H1 (cell line): ENCODE measurements around the gene SMARCA4. TPM values are rescaled to one million over a fixed set of nuclear protein-coding genes. Genes with fewer than 3 reads are reported as not detected.

Experiments
- CTCF ChIA-PET: fragments of 300-600 bp; sonication (Branson Sonifier 250); formaldehyde crosslinking; loops from one replicate; lab custom pipeline; 2021; ENCODE audit not compliant: partially characterized antibody; lab: Charles Lee
- POLR2A ChIA-PET: fragments of 300-600 bp; sonication (Branson Sonifier 250); formaldehyde crosslinking; loops from one replicate; lab custom pipeline; 2021; ENCODE audit warnings: inconsistent platforms; ENCODE audit not compliant: partially characterized antibody; lab: Charles Lee
- DNase-seq, 2 experiments: peaks; one replicate each; pipeline versions ENCODE4 v3.0.0 to v3.0.0-alpha.2; 2010 to 2022; ENCODE audit warnings: low spot score in 2 of 2, low read depth in 1 of 2, mixed read lengths in 1 of 2
- FAIRE-seq: peaks from 2 replicates; lab custom pipeline; 2011; peaks lifted over from hg19 to GRCh38; lab: Jason Lieb, UNC
- H2AFZ ChIP-seq: 2 replicates; pipeline ENCODE4 v1.8.1; 2012; ENCODE audit warnings: low read length, inconsistent platforms
- H2AK5ac ChIP-seq: 2 replicates; pipeline ENCODE4 v1.6.1; 2013; ENCODE audit warnings: low read depth, low read length
- H2BK120ac ChIP-seq: replicated peaks from 2 replicates; pipeline ENCODE3; 2013; ENCODE audit warnings: low read depth, low read length, inconsistent platforms
- H2BK12ac ChIP-seq: 2 replicates; pipeline ENCODE4 v1.6.1; 2013; ENCODE audit warnings: low read depth, low read length
- H2BK15ac ChIP-seq: 2 replicates; pipeline ENCODE4 v1.6.1; 2013; ENCODE audit warnings: low read length
- H2BK20ac ChIP-seq: 2 replicates; pipeline ENCODE4 v1.6.1; 2013; ENCODE audit warnings: low read length
- H2BK5ac ChIP-seq: 2 replicates; pipeline ENCODE4 v1.6.1; 2013; ENCODE audit warnings: low read depth, low read length
- H3K14ac ChIP-seq: 2 replicates; pipeline ENCODE4 v1.6.1; 2013; ENCODE audit warnings: inconsistent platforms; ENCODE audit not compliant: insufficient read length
- H3K18ac ChIP-seq: 2 replicates; pipeline ENCODE4 v1.6.1; 2013; ENCODE audit warnings: low read length; ENCODE audit errors: extremely low read depth
- H3K23ac ChIP-seq: 2 replicates; pipeline ENCODE4 v1.6.1; 2013; ENCODE audit warnings: inconsistent platforms; ENCODE audit not compliant: insufficient read length
- H3K23me2 ChIP-seq: 2 replicates; pipeline ENCODE4 v1.6.1; 2013; ENCODE audit warnings: low read depth, low read length
- H3K27ac ChIP-seq: 2 replicates; pipeline ENCODE4 v1.6.1; 2011; ENCODE audit warnings: low read depth, low read length, inconsistent platforms
- H3K27me3 ChIP-seq, 4 experiments: replicated peaks in 1 of 4; 1 replicate in 1 of 4; 2 replicates in 3 of 4; pipeline versions ENCODE4 v1.6.1 to v1.8.1; 2011 to 2013; ENCODE audit warnings: low read length in 3 of 4, mild to moderate bottlenecking in 3 of 4, inconsistent platforms in 2 of 4, mixed read lengths in 2 of 4, moderate library complexity in 1 of 4; ENCODE audit not compliant: control insufficient read depth in 3 of 4, insufficient read depth in 3 of 4; ENCODE audit errors: extremely low read depth in 1 of 4
- H3K36me3 ChIP-seq, 4 experiments: 2 replicates each; pipeline versions ENCODE4 v1.6.1 to v1.8.1; 2011 to 2013; ENCODE audit warnings: mild to moderate bottlenecking in 4 of 4, low read length in 3 of 4, moderate library complexity in 2 of 4, control low read depth in 1 of 4, inconsistent platforms in 1 of 4; ENCODE audit not compliant: insufficient read depth in 4 of 4, control insufficient read depth in 2 of 4
- H3K4ac ChIP-seq: replicated peaks from 2 replicates; pipeline ENCODE3; 2013; ENCODE audit warnings: low read length, low read depth, mixed read lengths, inconsistent platforms; ENCODE audit not compliant: insufficient read length
- H3K4me1 ChIP-seq, 4 experiments: replicated peaks in 1 of 4; 1 replicate in 1 of 4; 2 replicates in 3 of 4; pipeline versions ENCODE4 v1.6.1 to v1.8.1; 2011 to 2013; ENCODE audit warnings: low read length in 3 of 4, inconsistent platforms in 2 of 4, mixed read lengths in 1 of 4; ENCODE audit not compliant: insufficient read depth in 4 of 4, control insufficient read depth in 3 of 4
- H3K4me2 ChIP-seq, 2 experiments: 2 replicates each; pipeline versions ENCODE4 v1.6.1 to v1.8.1; 2011 to 2013; ENCODE audit warnings: low read depth in 2 of 2, low read length in 2 of 2, control low read depth in 1 of 2, inconsistent platforms in 1 of 2, mild to moderate bottlenecking in 1 of 2; ENCODE audit not compliant: insufficient read depth in 1 of 2
- H3K4me3 ChIP-seq, 4 experiments: fragments of 200-600, 300-600 bp in 1 of 4; sonication (generic), shearing (Covaris generic), sonication (Bioruptor Twin) in 1 of 4; 2 replicates each; pipeline versions ENCODE4 v1.5.1 to v1.8.1; 2011 to 2016; ENCODE audit warnings: low read length in 4 of 4, low read depth in 3 of 4, control low read depth in 2 of 4, inconsistent platforms in 2 of 4, mild to moderate bottlenecking in 2 of 4, mixed read lengths in 1 of 4, moderate library complexity in 1 of 4; ENCODE audit not compliant: insufficient read depth in 2 of 4; ENCODE audit errors: extremely low read depth in 1 of 4
- H3K56ac ChIP-seq: replicated peaks from 2 replicates; pipeline ENCODE3; 2013; ENCODE audit warnings: low read depth, mild to moderate bottlenecking, mixed read lengths, low read length, inconsistent platforms; ENCODE audit not compliant: insufficient read length
- H3K79me1 ChIP-seq: 2 replicates; pipeline ENCODE4 v1.6.1; 2013; ENCODE audit warnings: low read depth, low read length, control low read depth
- H3K79me2 ChIP-seq, 2 experiments: 2 replicates each; pipeline versions ENCODE4 v1.6.1 to v1.8.1; 2012 to 2013; ENCODE audit warnings: low read length in 2 of 2, mild to moderate bottlenecking in 2 of 2, inconsistent platforms in 1 of 2; ENCODE audit not compliant: insufficient read depth in 2 of 2, control insufficient read depth in 1 of 2
- H3K9ac ChIP-seq, 4 experiments: replicated peaks in 1 of 4; 1 replicate in 1 of 4; 2 replicates in 3 of 4; pipeline versions ENCODE4 v1.6.1 to v1.8.1; 2011 to 2013; ENCODE audit warnings: low read depth in 3 of 4, low read length in 3 of 4, control low read depth in 2 of 4, mild to moderate bottlenecking in 2 of 4, moderate library complexity in 2 of 4, inconsistent platforms in 1 of 4; ENCODE audit errors: extremely low read depth in 1 of 4
- H3K9me3 ChIP-seq, 2 experiments: 2 replicates each; pipeline versions ENCODE4 v1.6.1 to v1.8.1; 2012 to 2013; ENCODE audit warnings: mild to moderate bottlenecking in 2 of 2, moderate library complexity in 2 of 2, control low read depth in 1 of 2, inconsistent platforms in 1 of 2, low read depth in 1 of 2, low read length in 1 of 2, mixed read lengths in 1 of 2; ENCODE audit not compliant: insufficient read depth in 2 of 2
- H4K20me1 ChIP-seq, 2 experiments: replicated peaks in 1 of 2; 2 replicates each; pipeline versions ENCODE3 to v1.8.1; 2011 to 2013; ENCODE audit warnings: inconsistent platforms in 2 of 2, low read length in 2 of 2, mild to moderate bottlenecking in 1 of 2; ENCODE audit not compliant: insufficient read depth in 2 of 2, control insufficient read depth in 1 of 2
- H4K5ac ChIP-seq: 2 replicates; pipeline ENCODE4 v1.6.1; 2013; ENCODE audit warnings: low read length, low read depth, mixed read lengths, inconsistent platforms; ENCODE audit not compliant: insufficient read length
- H4K8ac ChIP-seq: 2 replicates; pipeline ENCODE4 v1.8.0; 2013; ENCODE audit warnings: mild to moderate bottlenecking, moderate library complexity, low read length, inconsistent platforms; ENCODE audit not compliant: insufficient read depth; ENCODE audit errors: extremely low read depth
- H4K91ac ChIP-seq: replicated peaks from 2 replicates; pipeline ENCODE3; 2013; ENCODE audit warnings: low read length, mixed read lengths, inconsistent platforms; ENCODE audit not compliant: insufficient read length
- CEBPB ChIP-seq: IDR thresholded peaks from 2 replicates; pipeline ENCODE4 v1.6.1; 2012; ENCODE audit warnings: low read depth, low read length
- CTBP2 ChIP-seq: IDR thresholded peaks from 2 replicates; pipeline ENCODE4 v1.7.0; 2011; ENCODE audit warnings: borderline replicate concordance, mild to moderate bottlenecking, moderate library complexity, mixed read lengths, low read length; ENCODE audit not compliant: insufficient read depth, insufficient read length
- E2F6 ChIP-seq: IDR thresholded peaks from 2 replicates; pipeline ENCODE4 v1.6.1; 2012; ENCODE audit warnings: inconsistent platforms
- GABPA ChIP-seq: IDR thresholded peaks from 2 replicates; pipeline ENCODE4 v1.6.1; 2011; ENCODE audit warnings: mild to moderate bottlenecking, low read length, moderate library complexity, borderline replicate concordance; ENCODE audit not compliant: insufficient read depth
- KDM4A ChIP-seq: IDR thresholded peaks from one replicate; pipeline ENCODE4 v1.7.1; 2012; ENCODE audit warnings: low read depth, mild to moderate bottlenecking, moderate library complexity, low read length, inconsistent platforms; ENCODE audit not compliant: severe bottlenecking
- POU5F1 ChIP-seq: IDR thresholded peaks from 2 replicates; pipeline ENCODE4 v1.6.1; 2011; ENCODE audit warnings: low read depth, mild to moderate bottlenecking, low read length, moderate library complexity
- SAP30 ChIP-seq: fragments of 300-600 bp; sonication (generic); IDR thresholded peaks from 2 replicates; pipeline ENCODE4 v1.7.1; 2012; ENCODE audit warnings: low read length, moderate library complexity, mild to moderate bottlenecking, inconsistent platforms; ENCODE audit not compliant: insufficient read depth, insufficient replicate concordance
- SP1 ChIP-seq: IDR thresholded peaks from 2 replicates; pipeline ENCODE4 v1.6.1; 2011; ENCODE audit warnings: low read depth, low read length
- SUZ12 ChIP-seq: fragments of 200-600 bp; sonication (generic); IDR thresholded peaks from 2 replicates; pipeline ENCODE4 v1.6.1; 2012; ENCODE audit warnings: mild to moderate bottlenecking, inconsistent platforms, low read length, moderate library complexity, mixed read lengths
- TCF12 ChIP-seq: IDR thresholded peaks from 2 replicates; pipeline ENCODE4 v1.6.1; 2011; ENCODE audit warnings: low read depth, mild to moderate bottlenecking, low read length
- WGBS, 2 experiments: shearing (Covaris generic) in 1 of 2; methylation state at CpG; one replicate each; pipeline versions ENCODE4 v1.1.6 to v1.1.7; 2013 to 2015; ENCODE audit warnings: low lambda C conversion rate in 2 of 2, mixed read lengths in 2 of 2, inconsistent platforms in 1 of 2, low coverage in 1 of 2, missing lambda C conversion rate in 1 of 2; ENCODE audit not compliant: insufficient replicate concordance in 2 of 2, insufficient coverage in 1 of 2, insufficient read length in 1 of 2; ENCODE audit errors: extremely low coverage in 1 of 2, missing lambda C conversion rate in 1 of 2; 5-methylcytosine and 5-hydroxymethylcytosine counted together
- polyA plus RNA-seq, 7 experiments: library from polyadenylated mRNA; depleted of rRNA in 3 of 7; stranded (reverse) in 5 of 7; unstranded in 2 of 7; fragments of >200 nt in 5 of 7; fragments of 200-250 nt in 2 of 7; gene quantifications; 1 replicate in 5 of 7; 2 replicates in 1 of 7; 4 replicates in 1 of 7; pipeline versions ENCODE4 v1.2.1 to v1.2.3, GENCODE V29; 2011 to 2013; ENCODE audit warnings: missing spikeins in 2 of 7, mixed read lengths in 2 of 7
- total RNA-seq: library from RNA; stranded (reverse); fragmentation: NEBNext Ultra II Directional; extraction: Animal tissue kit (Norgen Biotek cat#: 25700); gene quantifications from 2 replicates; pipeline ENCODE4 v1.2.1, GENCODE V29; 2021
- TF ChIP-seq, protein P1 (sequence below): IDR thresholded peaks from 2 replicates; pipeline ENCODE4 v1.6.1; 2011; ENCODE audit warnings: low read length, improper control_type of control experiment

Gene SMARCA4
- total and polyA plus RNA-seq, 2 of the 8 experiments (the other 6 are each of a cell fraction or from before 2014, with no cell fraction given), result 86.4 to 263 TPM

GRCh38 chr19:10998666-10999065, 37.8 kb downstream of the SMARCA4 start:
- Histone ChIP-seq H4K8ac (no peak overlapping the region), H2AK5ac (no peak overlapping the region), H3K9ac (no peak overlapping the region), H3K4me1 (no peaks in the 10 kb centered on the region; a peak in 1 of 7 replicates), H3K79me1 (no peaks in the 10 kb centered on the region; the same call in 1 of the 2 replicates), H2BK5ac (no peak overlapping the region), H3K9me3 (no peaks in the 10 kb centered on the region), H3K4me3 (no peak overlapping the region), H3K27me3 (no peaks in the 10 kb centered on the region), H4K5ac (no peak overlapping the region), H3K4me2 (no peak overlapping the region), H2BK20ac (no peak overlapping the region), H2BK12ac (no peak overlapping the region), H3K36me3 (peaks cover 31 to 66% (median 49%) of the 10 kb centered on the region in 4 experiments), H4K20me1 (peaks cover 2 to 6% of the 10 kb centered on the region in 2 experiments), H3K27ac (no peak overlapping the region), H4K91ac (no peak overlapping the region), H2BK15ac (no peak overlapping the region), H3K4ac (no peak overlapping the region), H3K18ac (no peak overlapping the region), H2BK120ac (no peak overlapping the region), H3K23me2 (no peaks in the 10 kb centered on the region), H3K23ac (no peak overlapping the region), H3K56ac (no peak overlapping the region), H3K14ac (no peak overlapping the region), H3K79me2 (no peaks in the 10 kb centered on the region), H2AFZ (no peak overlapping the region)
- FAIRE-seq (no peak), DNase-seq (no peak)
- CTCF ChIA-PET, result interaction anchor here (0.8 to 1.4 kb wide), 4 partner anchors 19 to 127 kb away, joined by 3 read pairs; no protein-coding TSS in a partner anchor
- WGBS, 2 experiments, result 93% methylated on average over 7 of the region's 7 CpGs; no CpG with 5 or more reads in 1 of the 2 experiments
- POLR2A ChIA-PET, result interaction anchor here (1.5 kb wide), 1 partner anchor 110 kb away, joined by 3 read pairs; no protein-coding TSS in a partner anchor
- no peak for TF ChIP-seq KDM4A
- TF ChIP-seq CEBPB, result no peak
- no peak for TF ChIP-seq E2F6
- no peak for TF ChIP-seq TCF12
- TF ChIP-seq POU5F1, result no peak
- no peak for TF ChIP-seq SAP30
- TF ChIP-seq SP1, result no peak
- no peak for TF ChIP-seq SUZ12
- no peak for TF ChIP-seq CTBP2
- no peak for TF ChIP-seq GABPA
- TF ChIP-seq, protein P1, sequence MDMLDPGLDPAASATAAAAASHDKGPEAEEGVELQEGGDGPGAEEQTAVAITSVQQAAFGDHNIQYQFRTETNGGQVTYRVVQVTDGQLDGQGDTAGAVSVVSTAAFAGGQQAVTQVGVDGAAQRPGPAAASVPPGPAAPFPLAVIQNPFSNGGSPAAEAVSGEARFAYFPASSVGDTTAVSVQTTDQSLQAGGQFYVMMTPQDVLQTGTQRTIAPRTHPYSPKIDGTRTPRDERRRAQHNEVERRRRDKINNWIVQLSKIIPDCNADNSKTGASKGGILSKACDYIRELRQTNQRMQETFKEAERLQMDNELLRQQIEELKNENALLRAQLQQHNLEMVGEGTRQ, result no peak
